ENCODE results near the gene CPVL.

The CPVL gene

DNA sequence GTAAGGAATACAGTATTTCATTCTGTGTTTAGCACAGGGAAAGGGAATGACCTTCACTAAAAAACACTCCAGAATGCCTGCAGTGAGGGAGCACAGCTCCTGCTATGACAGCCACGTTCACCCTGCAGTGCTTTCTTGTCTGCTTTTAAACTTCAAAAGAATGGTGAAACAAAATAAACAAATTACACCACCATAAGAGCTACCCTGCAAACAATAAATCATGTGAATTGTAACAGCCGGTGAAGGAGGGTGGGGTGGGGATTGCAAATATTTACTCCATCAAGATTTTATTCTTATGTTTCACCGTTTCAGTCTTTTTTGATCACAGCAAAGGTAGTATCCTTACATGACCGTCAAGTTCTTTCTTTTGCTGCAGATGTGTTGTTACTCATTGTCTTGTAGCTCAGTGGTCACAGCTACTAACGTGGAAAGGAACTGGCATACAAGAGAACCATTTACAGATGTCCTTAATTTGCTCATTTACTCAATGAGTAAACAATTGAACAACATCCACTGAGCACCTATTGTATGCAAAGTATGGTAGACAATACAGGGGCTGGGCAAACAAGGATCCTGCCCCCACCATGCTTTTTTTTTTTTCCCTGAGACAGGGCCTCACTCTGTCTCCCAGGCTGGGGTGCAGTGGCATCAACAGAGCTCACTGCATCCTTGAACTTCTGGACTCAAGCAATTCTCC lies 44.2 kb upstream of the CPVL start:
- H3K4me3 ChIP-seq (ENCODE audit: low read depth, low read length) = no peak overlapping the region
- TF ChIP-seq, protein P1, sequence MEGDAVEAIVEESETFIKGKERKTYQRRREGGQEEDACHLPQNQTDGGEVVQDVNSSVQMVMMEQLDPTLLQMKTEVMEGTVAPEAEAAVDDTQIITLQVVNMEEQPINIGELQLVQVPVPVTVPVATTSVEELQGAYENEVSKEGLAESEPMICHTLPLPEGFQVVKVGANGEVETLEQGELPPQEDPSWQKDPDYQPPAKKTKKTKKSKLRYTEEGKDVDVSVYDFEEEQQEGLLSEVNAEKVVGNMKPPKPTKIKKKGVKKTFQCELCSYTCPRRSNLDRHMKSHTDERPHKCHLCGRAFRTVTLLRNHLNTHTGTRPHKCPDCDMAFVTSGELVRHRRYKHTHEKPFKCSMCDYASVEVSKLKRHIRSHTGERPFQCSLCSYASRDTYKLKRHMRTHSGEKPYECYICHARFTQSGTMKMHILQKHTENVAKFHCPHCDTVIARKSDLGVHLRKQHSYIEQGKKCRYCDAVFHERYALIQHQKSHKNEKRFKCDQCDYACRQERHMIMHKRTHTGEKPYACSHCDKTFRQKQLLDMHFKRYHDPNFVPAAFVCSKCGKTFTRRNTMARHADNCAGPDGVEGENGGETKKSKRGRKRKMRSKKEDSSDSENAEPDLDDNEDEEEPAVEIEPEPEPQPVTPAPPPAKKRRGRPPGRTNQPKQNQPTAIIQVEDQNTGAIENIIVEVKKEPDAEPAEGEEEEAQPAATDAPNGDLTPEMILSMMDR (conservative IDR thresholded peaks at IDR 0.05; ENCODE audit: low read depth, low read length) = no peak
- no peak for DNase-seq (ENCODE audit: low read depth)

DNA sequence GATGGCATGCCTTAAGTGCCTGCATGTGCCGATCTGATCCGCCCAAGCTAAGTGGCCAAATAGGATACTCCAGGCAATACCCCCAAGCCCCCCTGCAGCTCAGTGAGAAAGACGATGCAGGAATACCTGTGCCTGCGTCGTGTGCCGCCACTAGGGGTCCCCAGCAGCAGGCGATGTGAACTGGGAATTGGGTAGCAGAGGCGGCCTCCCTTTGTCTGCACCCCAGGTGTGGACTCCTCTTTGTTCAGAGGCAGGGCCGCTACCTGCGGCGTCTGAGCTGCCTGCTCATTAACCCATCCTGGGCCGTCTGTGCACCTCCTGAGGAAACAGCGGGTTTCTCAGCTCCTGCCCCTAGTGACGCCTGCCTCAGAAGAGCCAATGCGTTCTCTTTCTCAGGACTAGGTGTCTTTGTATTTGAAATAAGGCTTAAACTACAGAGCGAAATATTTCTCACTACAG lies 43.4 kb upstream of the CPVL start:
- peak; percentile 53 for DNase-seq (ENCODE audit: low read depth)
- TF ChIP-seq, protein P1 (conservative IDR thresholded peaks at IDR 0.05; ENCODE audit: low read depth, low read length) = peak; percentile 94
- no peak overlapping the region for H3K4me3 ChIP-seq (ENCODE audit: low read depth, low read length)

DNA sequence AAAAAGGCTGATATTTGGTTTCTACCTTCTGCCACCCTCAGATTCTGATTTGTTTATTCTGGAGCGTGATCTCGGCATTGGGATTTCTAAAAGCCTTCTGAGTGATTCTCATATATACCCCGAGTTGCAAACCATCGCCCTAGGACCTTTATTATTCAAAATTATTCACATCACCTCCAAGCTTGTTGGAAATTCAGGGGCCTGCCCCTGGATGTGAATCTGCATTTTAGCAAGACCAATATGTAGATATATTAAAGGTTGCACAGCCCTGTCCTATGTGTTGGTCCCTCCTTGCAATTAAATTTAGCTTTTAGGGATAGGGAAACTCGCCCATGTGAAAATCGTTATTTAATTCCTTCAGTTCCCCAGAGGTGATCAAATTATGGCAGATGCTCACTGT lies 39.3 kb upstream of the CPVL start:
- H3K4me3 ChIP-seq (ENCODE audit: low read depth, low read length) = no peak overlapping the region
- no peak for DNase-seq (ENCODE audit: low read depth)
- TF ChIP-seq, protein P1 (conservative IDR thresholded peaks at IDR 0.05; ENCODE audit: low read depth, low read length) = no peak

DNA sequence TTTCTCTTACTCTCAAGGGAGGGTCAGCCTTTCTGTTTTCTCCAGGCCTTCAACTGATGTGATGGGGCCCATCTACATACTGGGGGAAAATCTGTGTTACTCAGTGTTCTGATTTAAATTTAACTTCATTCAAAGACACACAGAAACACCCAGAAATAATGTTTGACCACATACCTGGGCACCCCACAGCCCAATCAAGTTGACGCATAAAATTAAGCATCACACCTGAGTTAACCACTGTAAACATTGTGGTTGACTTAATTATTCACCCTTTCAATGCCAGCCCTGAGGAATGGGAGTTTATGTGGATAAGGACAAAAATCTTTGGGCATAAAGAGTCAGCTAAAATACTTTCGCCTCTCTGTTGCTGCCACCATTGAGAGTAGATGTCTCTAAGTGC lies 38.3 kb upstream of the CPVL start:
- H3K4me3 ChIP-seq (ENCODE audit: low read depth, low read length) = no peak overlapping the region
- TF ChIP-seq, protein P1 (conservative IDR thresholded peaks at IDR 0.05; ENCODE audit: low read depth, low read length) = no peak
- DNase-seq (ENCODE audit: low read depth) = no peak

DNA sequence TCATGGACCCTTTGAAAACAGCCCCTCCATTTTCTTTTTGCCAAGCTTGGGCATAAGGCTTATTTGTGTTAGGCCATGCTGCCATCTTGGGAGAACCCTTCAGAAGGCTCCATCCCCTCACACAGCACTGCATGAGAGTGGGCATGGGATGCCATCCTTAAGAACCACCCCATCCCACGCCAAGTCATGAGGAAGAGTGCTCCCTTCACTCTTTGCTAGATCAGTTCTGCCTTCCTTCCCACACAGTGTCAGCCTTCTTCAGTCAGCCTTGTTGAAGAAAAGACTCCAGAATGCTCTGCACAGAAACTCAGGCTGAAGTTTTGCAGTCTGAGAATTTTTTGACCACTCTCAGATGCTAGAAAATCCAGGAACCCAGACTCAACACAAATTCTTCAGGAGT lies 32.8 kb upstream of the CPVL start:
- H3K4me3 ChIP-seq (ENCODE audit: low read depth, low read length) = no peak overlapping the region
- DNase-seq (ENCODE audit: low read depth) = no peak
- TF ChIP-seq, protein P1 (conservative IDR thresholded peaks at IDR 0.05; ENCODE audit: low read depth, low read length) = no peak

DNA sequence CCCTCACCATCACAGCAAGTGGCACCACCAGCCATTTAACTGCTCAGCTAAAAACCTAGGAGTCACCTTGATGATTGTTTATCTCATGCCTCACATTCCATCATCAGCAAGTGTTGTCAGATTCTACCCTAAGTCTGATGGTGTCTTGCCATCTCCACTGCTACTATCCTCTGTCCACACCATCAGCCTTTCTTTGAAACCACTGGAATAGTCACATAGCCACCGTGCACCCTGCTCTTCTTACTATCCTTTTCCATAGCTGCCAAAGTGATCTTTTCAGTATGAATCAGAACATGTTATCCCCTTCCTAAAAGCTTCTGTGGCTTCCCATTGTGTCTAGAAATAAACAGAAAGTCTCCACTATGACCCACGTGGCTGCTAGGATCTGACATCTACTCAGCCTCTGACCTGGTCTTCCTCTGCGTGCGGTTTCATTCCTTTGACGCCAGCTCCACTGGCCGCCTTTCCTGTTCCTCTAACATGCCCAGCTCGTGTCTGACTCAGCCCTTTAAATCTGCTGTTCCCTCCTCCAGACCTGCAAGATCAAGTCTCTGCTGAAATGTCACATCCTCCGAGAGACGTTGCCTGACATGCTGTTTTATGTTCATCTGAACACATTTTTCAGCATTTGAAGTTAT lies 31.7 kb upstream of the CPVL start:
- no peak overlapping the region for H3K4me3 ChIP-seq (ENCODE audit: low read depth, low read length)
- DNase-seq (ENCODE audit: low read depth) = peak; percentile 67
- TF ChIP-seq, protein P1 (conservative IDR thresholded peaks at IDR 0.05; ENCODE audit: low read depth, low read length) = no peak

DNA sequence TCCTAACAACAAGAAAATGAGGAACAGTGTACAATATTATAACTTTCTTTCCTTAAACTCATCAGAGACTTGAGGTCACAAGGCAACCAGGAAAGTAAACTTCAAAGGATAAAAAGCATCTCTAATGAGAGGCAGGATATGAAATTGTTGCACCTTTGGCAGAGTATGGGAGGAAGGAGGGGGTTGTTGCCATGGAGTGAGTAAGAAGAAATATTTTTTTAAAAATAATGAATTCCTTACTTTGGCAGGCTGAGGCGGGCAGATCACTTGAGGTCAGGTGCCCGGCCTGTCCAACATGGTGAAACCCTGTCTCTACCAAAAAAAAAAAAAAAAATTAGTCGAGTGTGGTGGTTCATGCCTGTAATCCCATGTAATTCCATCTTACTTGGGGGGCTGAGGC lies 27.1 kb upstream of the CPVL start:
- H3K4me3 ChIP-seq (ENCODE audit: low read depth, low read length) = no peak overlapping the region
- DNase-seq (ENCODE audit: low read depth) = no peak
- TF ChIP-seq, protein P1 (conservative IDR thresholded peaks at IDR 0.05; ENCODE audit: low read depth, low read length) = no peak
